Suprapubic skin (tissue), 4 donors: Measurements from ENCODE around the gene SPAG16.

Experiments used
- CTCF ChIP-seq, 2 donors: fragments of 200-600 bp in 1 of 2; fragments of 450-650 bp in 1 of 2; sonication (generic) in 1 of 2; IDR thresholded peaks; one replicate each; pipeline ENCODE4 v1.5.1; 2016 to 2019; ENCODE audit warnings: antibody characterized with exemption in 2 of 2, mild to moderate bottlenecking in 1 of 2, moderate library complexity in 1 of 2
- EP300 ChIP-seq: sonication (generic); formaldehyde crosslinking; IDR thresholded peaks from one replicate; pipeline ENCODE4 v1.6.1; 2017; ENCODE audit warnings: antibody characterized with exemption
- POLR2A ChIP-seq, 2 donors: fragments of 450-650 bp; IDR thresholded peaks; one replicate each; pipeline ENCODE4 v1.6.1; 2017; ENCODE audit warnings: antibody characterized with exemption in 2 of 2, mild to moderate bottlenecking in 2 of 2, moderate library complexity in 2 of 2
- POLR2AphosphoS5 ChIP-seq, 3 donors: sonication (generic); formaldehyde crosslinking; IDR thresholded peaks; one replicate each; pipeline ENCODE4 v1.6.1; 2017; ENCODE audit warnings: antibody characterized with exemption in 3 of 3

- TF ChIP-seq CTCF (IDR thresholded peaks at IDR 0.05) (no peak), POLR2A (IDR thresholded peaks at IDR 0.05) (no peak), EP300 (no peak), POLR2AphosphoS5 (IDR thresholded peaks at IDR 0.05) (no peak)
Measured at GRCh38 chr2:213787869-213788268, 503.6 kb downstream of the SPAG16 start.
